Astrocyte (in vitro differentiated cells and primary cell): ENCODE measurements around the gene COBL. TPM values are rescaled to one million over a fixed set of nuclear protein-coding genes. Genes with fewer than 3 reads are reported as not detected.

Experiments
- DNase-seq: peaks from one replicate; pipeline ENCODE4 v3.0.0-alpha.2; 2010; ENCODE audit warnings: low read depth
- FAIRE-seq: peaks from 2 replicates; lab custom pipeline; 2011; peaks lifted over from hg19 to GRCh38; lab: Jason Lieb, UNC
- H2AFZ ChIP-seq: 2 replicates; pipeline ENCODE4 v1.6.0; 2012; ENCODE audit warnings: low read depth, low read length, inconsistent platforms
- H3K27ac ChIP-seq: 2 replicates; pipeline ENCODE4 v1.5.1; 2011; ENCODE audit warnings: low read depth, low read length, inconsistent platforms
- H3K27me3 ChIP-seq: 2 replicates; pipeline ENCODE4 v1.6.0; 2011; ENCODE audit warnings: low read length, inconsistent platforms; ENCODE audit not compliant: insufficient read depth
- H3K36me3 ChIP-seq: 2 replicates; pipeline ENCODE4 v1.5.1; 2011; ENCODE audit warnings: low read length, inconsistent platforms; ENCODE audit not compliant: insufficient read depth
- H3K4me1 ChIP-seq: 2 replicates; pipeline ENCODE4 v1.5.1; 2011; ENCODE audit warnings: low read length, inconsistent platforms; ENCODE audit not compliant: insufficient read depth
- H3K4me2 ChIP-seq: 2 replicates; pipeline ENCODE4 v1.6.0; 2012; ENCODE audit warnings: low read length, inconsistent platforms
- H3K4me3 ChIP-seq: 2 replicates; pipeline ENCODE4 v1.5.1; 2011; ENCODE audit warnings: low read depth, mild to moderate bottlenecking, low read length, inconsistent platforms; ENCODE audit not compliant: insufficient read depth
- H3K79me2 ChIP-seq: 2 replicates; pipeline ENCODE4 v1.6.0; 2012; ENCODE audit warnings: mild to moderate bottlenecking, low read length, inconsistent platforms; ENCODE audit not compliant: insufficient read depth
- H3K9ac ChIP-seq: 2 replicates; pipeline ENCODE4 v1.6.0; 2012; ENCODE audit warnings: mild to moderate bottlenecking, low read length, inconsistent platforms
- H3K9me3 ChIP-seq: 2 replicates; pipeline ENCODE4 v1.5.1; 2012; ENCODE audit warnings: low read depth, mild to moderate bottlenecking, low read length, inconsistent platforms; ENCODE audit not compliant: insufficient read depth
- H4K20me1 ChIP-seq: 2 replicates; pipeline ENCODE4 v1.6.0; 2012; ENCODE audit warnings: low read length, inconsistent platforms; ENCODE audit not compliant: insufficient read depth
- H3K27ac Mint-ChIP-seq: one replicate; pipeline ENCODE4 v1.8.0; 2021; ENCODE audit warnings: mild to moderate bottlenecking, mixed read lengths; ENCODE audit not compliant: unreplicated experiment
- H3K27me3 Mint-ChIP-seq: one replicate; pipeline ENCODE4 v1.8.0; 2021; ENCODE audit warnings: low read depth, mixed read lengths; ENCODE audit not compliant: unreplicated experiment
- H3K36me3 Mint-ChIP-seq: one replicate; pipeline ENCODE4 v1.8.0; 2021; ENCODE audit warnings: low read depth, mixed read lengths; ENCODE audit not compliant: unreplicated experiment
- H3K4me1 Mint-ChIP-seq: one replicate; pipeline ENCODE4 v1.8.0; 2021; ENCODE audit warnings: low read depth, mixed read lengths; ENCODE audit not compliant: unreplicated experiment
- H3K4me3 Mint-ChIP-seq: one replicate; pipeline ENCODE4 v1.8.0; 2021; ENCODE audit warnings: mild to moderate bottlenecking, moderate library complexity, mixed read lengths; ENCODE audit not compliant: unreplicated experiment
- H3K9me3 Mint-ChIP-seq: one replicate; pipeline ENCODE4 v1.8.0; 2021; ENCODE audit warnings: mild to moderate bottlenecking, mixed read lengths; ENCODE audit not compliant: unreplicated experiment
- EZH2 ChIP-seq: IDR thresholded peaks from 2 replicates; pipeline ENCODE4 v1.6.1; 2012; ENCODE audit warnings: mild to moderate bottlenecking, low read length, inconsistent platforms; ENCODE audit not compliant: insufficient read depth
- total RNA-seq: library from RNA; stranded (reverse); gene quantifications from 2 replicates; pipeline ENCODE4 v1.2.1, GENCODE V29; 2021
- TF ChIP-seq, protein P1 (sequence below): IDR thresholded peaks from 2 replicates; pipeline ENCODE4 v1.5.1; 2011; ENCODE audit warnings: low read depth, mild to moderate bottlenecking, inconsistent platforms, low read length, moderate library complexity; ENCODE audit not compliant: insufficient read depth

Gene COBL
- total RNA-seq, 1 donor from 2014 or later: 6.4 TPM

DNA sequence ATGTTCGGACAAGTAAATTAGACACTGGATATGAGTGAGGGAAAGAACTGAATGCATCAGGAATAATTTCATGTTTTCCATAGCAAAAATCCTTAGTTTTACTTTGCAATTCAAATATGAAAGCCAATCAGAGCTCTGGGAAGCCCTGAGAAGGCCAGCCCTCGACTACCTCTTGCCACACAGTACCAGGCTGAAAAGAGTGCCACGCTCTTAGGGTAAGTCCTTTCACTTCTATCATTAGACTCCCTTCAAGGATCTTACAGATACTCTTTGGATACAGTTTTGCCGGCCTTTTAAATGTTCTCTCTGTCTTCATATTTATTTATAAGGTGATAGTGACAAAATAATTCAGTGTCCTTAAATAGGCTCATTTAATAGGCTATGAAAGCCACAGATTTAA lies 1.9 kb downstream of the COBL start:
- Mint-ChIP-seq H3K9me3 (no peaks in the 10 kb centered on the region), H3K27ac (no peak overlapping the region), H3K27me3 (peaks cover 16% of the 10 kb centered on the region), H3K4me3 (peak overlapping the region; percentile 90), H3K36me3 (no peaks in the 10 kb centered on the region), H3K4me1 (peaks cover 2% of the 10 kb centered on the region)
- Histone ChIP-seq H3K27me3 (peaks cover 37% of the 10 kb centered on the region), H3K36me3 (no peaks in the 10 kb centered on the region), H2AFZ (no peak overlapping the region), H3K79me2 (no peaks in the 10 kb centered on the region), H3K9me3 (no peaks in the 10 kb centered on the region), H3K27ac (no peak overlapping the region), H3K4me1 (peaks cover 8% of the 10 kb centered on the region), H3K9ac (no peak overlapping the region), H4K20me1 (no peaks in the 10 kb centered on the region), H3K4me3 (no peak overlapping the region), H3K4me2 (no peak overlapping the region)
- TF ChIP-seq EZH2: no peak
- TF ChIP-seq, protein P1, sequence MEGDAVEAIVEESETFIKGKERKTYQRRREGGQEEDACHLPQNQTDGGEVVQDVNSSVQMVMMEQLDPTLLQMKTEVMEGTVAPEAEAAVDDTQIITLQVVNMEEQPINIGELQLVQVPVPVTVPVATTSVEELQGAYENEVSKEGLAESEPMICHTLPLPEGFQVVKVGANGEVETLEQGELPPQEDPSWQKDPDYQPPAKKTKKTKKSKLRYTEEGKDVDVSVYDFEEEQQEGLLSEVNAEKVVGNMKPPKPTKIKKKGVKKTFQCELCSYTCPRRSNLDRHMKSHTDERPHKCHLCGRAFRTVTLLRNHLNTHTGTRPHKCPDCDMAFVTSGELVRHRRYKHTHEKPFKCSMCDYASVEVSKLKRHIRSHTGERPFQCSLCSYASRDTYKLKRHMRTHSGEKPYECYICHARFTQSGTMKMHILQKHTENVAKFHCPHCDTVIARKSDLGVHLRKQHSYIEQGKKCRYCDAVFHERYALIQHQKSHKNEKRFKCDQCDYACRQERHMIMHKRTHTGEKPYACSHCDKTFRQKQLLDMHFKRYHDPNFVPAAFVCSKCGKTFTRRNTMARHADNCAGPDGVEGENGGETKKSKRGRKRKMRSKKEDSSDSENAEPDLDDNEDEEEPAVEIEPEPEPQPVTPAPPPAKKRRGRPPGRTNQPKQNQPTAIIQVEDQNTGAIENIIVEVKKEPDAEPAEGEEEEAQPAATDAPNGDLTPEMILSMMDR: no peak
- DNase-seq (no peak), FAIRE-seq (no peak)

DNA sequence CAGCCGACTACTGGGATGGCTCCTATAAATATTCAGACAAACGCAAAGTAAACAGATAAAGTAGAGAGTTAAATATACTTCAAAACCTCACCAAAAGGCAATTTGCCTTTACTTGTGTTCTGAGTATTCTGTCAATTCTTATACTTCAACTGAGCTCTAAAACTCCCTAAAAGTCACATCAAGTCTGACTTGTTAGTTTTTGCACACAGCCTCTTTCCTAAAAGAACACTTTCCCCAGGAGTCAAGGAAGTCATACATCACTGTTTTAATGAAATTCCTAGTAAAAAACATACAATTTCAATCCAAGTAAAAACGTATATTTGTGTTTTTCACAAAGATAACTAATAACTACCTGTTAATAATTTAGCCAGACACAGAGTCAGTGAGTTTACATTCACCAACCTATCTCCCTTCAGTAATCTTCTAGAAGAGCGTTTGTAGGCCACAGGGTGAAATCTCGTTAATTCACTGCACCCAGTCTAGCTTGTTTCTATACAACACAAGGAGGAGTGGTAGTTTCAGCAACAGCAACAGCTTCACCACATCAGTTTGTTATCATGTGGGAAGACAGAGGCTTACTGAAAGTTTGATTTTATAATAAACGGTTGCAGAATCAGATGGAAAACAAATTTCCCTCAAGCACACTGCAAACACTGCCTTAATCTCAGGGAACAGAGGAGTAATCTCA lies 2.7 kb downstream of the COBL start:
- H3K36me3 ChIP-seq: no peaks in the 10 kb centered on the region
- peaks cover 8% of the 10 kb centered on the region for H3K4me1 ChIP-seq
- H3K4me2 ChIP-seq: no peak overlapping the region
- H3K27me3 Mint-ChIP-seq: peaks cover 10% of the 10 kb centered on the region
- no peak for TF ChIP-seq EZH2
- TF ChIP-seq, protein P1: no peak
- H4K20me1 ChIP-seq: no peaks in the 10 kb centered on the region
- no peaks in the 10 kb centered on the region for H3K9me3 ChIP-seq
- no peak overlapping the region for H3K27ac ChIP-seq
- FAIRE-seq: no peak
- H2AFZ ChIP-seq: no peak overlapping the region
- no peaks in the 10 kb centered on the region for H3K79me2 ChIP-seq
- H3K4me3 ChIP-seq: no peak overlapping the region
- no peak overlapping the region for H3K27ac Mint-ChIP-seq
- H3K4me1 Mint-ChIP-seq: peaks cover 2% of the 10 kb centered on the region
- H3K27me3 ChIP-seq: peaks cover 35% of the 10 kb centered on the region
- no peak overlapping the region for H3K4me3 Mint-ChIP-seq
- no peak for DNase-seq
- H3K9me3 Mint-ChIP-seq: no peaks in the 10 kb centered on the region
- no peak overlapping the region for H3K9ac ChIP-seq
- H3K36me3 Mint-ChIP-seq: no peaks in the 10 kb centered on the region
